ENCODE measurements around the gene PTPRK.

DNA sequence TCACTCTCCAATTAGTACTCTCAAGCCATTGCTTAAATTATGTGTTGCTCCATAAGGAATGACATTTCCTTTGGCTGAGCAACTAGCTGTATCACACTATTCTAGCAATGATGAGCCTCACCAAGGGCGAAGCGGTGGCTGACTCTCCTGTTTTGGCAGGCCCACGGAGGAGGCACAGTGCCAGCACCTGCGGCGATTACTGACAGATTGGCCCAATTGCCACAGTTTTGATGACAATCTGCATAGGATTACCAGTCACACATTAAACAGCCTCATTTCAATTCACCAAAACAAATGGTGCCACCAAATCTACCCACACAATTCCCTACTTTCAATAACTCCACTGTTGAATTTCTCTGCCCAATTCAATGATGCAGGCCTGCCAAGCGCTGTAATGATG, 286.9 kb downstream of the PTPRK start:
- TF ChIP-seq, protein P1, sequence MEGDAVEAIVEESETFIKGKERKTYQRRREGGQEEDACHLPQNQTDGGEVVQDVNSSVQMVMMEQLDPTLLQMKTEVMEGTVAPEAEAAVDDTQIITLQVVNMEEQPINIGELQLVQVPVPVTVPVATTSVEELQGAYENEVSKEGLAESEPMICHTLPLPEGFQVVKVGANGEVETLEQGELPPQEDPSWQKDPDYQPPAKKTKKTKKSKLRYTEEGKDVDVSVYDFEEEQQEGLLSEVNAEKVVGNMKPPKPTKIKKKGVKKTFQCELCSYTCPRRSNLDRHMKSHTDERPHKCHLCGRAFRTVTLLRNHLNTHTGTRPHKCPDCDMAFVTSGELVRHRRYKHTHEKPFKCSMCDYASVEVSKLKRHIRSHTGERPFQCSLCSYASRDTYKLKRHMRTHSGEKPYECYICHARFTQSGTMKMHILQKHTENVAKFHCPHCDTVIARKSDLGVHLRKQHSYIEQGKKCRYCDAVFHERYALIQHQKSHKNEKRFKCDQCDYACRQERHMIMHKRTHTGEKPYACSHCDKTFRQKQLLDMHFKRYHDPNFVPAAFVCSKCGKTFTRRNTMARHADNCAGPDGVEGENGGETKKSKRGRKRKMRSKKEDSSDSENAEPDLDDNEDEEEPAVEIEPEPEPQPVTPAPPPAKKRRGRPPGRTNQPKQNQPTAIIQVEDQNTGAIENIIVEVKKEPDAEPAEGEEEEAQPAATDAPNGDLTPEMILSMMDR (optimal IDR thresholded peaks at IDR 0.05 in 1 of 3, IDR thresholded peaks at IDR 0.05 in 1 of 3, conservative IDR thresholded peaks at IDR 0.05 in 1 of 3; ENCODE audit: extremely low read depth in 1 of 3, insufficient read depth in 2 of 3, low read length in 3 of 3), result no peak
- no peak for TF ChIP-seq EZH2 (IDR thresholded peaks at IDR 0.05; ENCODE audit: low read length)

Measured in keratinocyte (primary cell).